ENCODE results near the gene MPND.
A peak's percentile ranks its signal among the peaks of the same experiment; 100 is the strongest.

The MPND gene

GRCh38 chr19:4385291-4386040 lies 42.1 kb downstream of the MPND start:
- no peak for DNase-seq

- DNase-seq = no peak
Measured at GRCh38 chr19:4386041-4386782, 42.9 kb downstream of the MPND start.

- DNase-seq = no peak
Measured at GRCh38 chr19:4388337-4389063, 45.1 kb downstream of the MPND start.

GRCh38 chr19:4389064-4389375 lies 45.7 kb downstream of the MPND start:
- no peak for DNase-seq

GRCh38 chr19:4389511-4390016 lies 46.2 kb downstream of the MPND start:
- no peak for DNase-seq

GRCh38 chr19:4390017-4390566 lies 46.7 kb downstream of the MPND start:
- no peak for DNase-seq

GRCh38 chr19:4390567-4391305 lies 47.4 kb downstream of the MPND start:
- DNase-seq = no peak

- no peak for DNase-seq
Measured at GRCh38 chr19:4391306-4391693, 47.9 kb downstream of the MPND start.

- DNase-seq = no peak
Measured at GRCh38 chr19:4391701-4392483, 48.5 kb downstream of the MPND start.

- no peak for DNase-seq
Measured at GRCh38 chr19:4393947-4394590, 50.7 kb downstream of the MPND start.

GRCh38 chr19:4396949-4397783 lies 53.8 kb downstream of the MPND start:
- DNase-seq = no peak

- no peak for DNase-seq
Measured at GRCh38 chr19:4399812-4400134, 56.4 kb downstream of the MPND start.

GRCh38 chr19:4400135-4400936 lies 57.0 kb downstream of the MPND start, which contains the start of gene SH3GL1:
SH3GL1 (minus strand) TSS chr19:4400547; CDS start chr19:4400368, 179 bp downstream.
- DNase-seq = peak; percentile 93

GRCh38 chr19:4401769-4402170 lies 58.4 kb downstream of the MPND start:
- DNase-seq = no peak

- peak; percentile 99 for DNase-seq
Measured at GRCh38 chr19:4402171-4403004, 59.0 kb downstream of the MPND start, which contains the start of gene CHAF1A. CHAF1A (plus strand) TSS chr19:4402640; CDS start chr19:4402763, 123 bp downstream.

- DNase-seq = no peak
Measured at GRCh38 chr19:4403005-4403761, 59.8 kb downstream of the MPND start.

GRCh38 chr19:4405977-4406376 lies 62.6 kb downstream of the MPND start:
- DNase-seq = no peak

- DNase-seq = no peak
Measured at GRCh38 chr19:4406626-4407025, 63.3 kb downstream of the MPND start.
